Body of pancreas (tissue), 4 donors: ENCODE measurements around the gene FLII. TPM values are rescaled to one million over a fixed set of nuclear protein-coding genes. Genes with fewer than 3 reads are reported as not detected.

Experiments used
- ATAC-seq: fragments of 150-250 bp; one replicate; pipeline ENCODE4 v1.9.1; 2016
- DNase-seq, 4 donors: peaks; one replicate each; pipeline ENCODE4 v3.0.0-alpha.2; 2019
- H3K27ac ChIP-seq, 4 donors: fragments of 200-600 bp; sonication (generic); 1 replicate in 3 of 4; 2 replicates in 1 of 4; pipeline versions ENCODE4 v1.5.1 to v1.6.1; 2016 to 2019; ENCODE audit warnings: mild to moderate bottlenecking in 1 of 4, mixed read lengths in 1 of 4, moderate library complexity in 1 of 4
- H3K27me3 ChIP-seq, 2 donors: fragments of 200-600 bp; sonication (generic); one replicate each; pipeline ENCODE4 v1.6.0; 2016; ENCODE audit warnings: mild to moderate bottlenecking in 1 of 2
- H3K36me3 ChIP-seq, 2 donors: fragments of 200-600 bp; sonication (generic); replicated peaks in 1 of 2; 2 replicates each; pipeline ENCODE4 v1.5.1; 2016; ENCODE audit warnings: low read depth in 2 of 2; ENCODE audit not compliant: insufficient read depth in 1 of 2
- H3K4me1 ChIP-seq: fragments of 200-600 bp; sonication (generic); one replicate; pipeline ENCODE4 v1.6.0; 2016
- H3K4me3 ChIP-seq, 2 donors: fragments of 200-600 bp; sonication (generic); 1 replicate in 1 of 2; 2 replicates in 1 of 2; pipeline ENCODE4 v1.5.1; 2016 to 2019
- H3K9me3 ChIP-seq, 3 donors: fragments of 200-600 bp; sonication (generic); 1 replicate in 2 of 3; 2 replicates in 1 of 3; pipeline ENCODE4 v1.5.1; 2016
- POLR2A ChIP-seq, 3 donors: fragments of 450-650 bp; IDR thresholded peaks; one replicate each; pipeline ENCODE4 v1.6.1; 2016; ENCODE audit warnings: antibody characterized with exemption in 3 of 3, mild to moderate bottlenecking in 2 of 3
- WGBS, 2 donors: methylation state at CpG; one replicate each; pipeline ENCODE4 v1.1.5; 2017; 5-methylcytosine and 5-hydroxymethylcytosine counted together
- intact Hi-C: fragments of 100-400 bp; cut with DNase I; formaldehyde crosslinking; loops from one replicate; pipeline ENCODE4 v1.15.1; 2023
- total RNA-seq, 2 donors: library from RNA; depleted of rRNA; stranded (reverse); fragments of >200 nt; gene quantifications; one replicate each; pipeline ENCODE4 v1.1.0, GENCODE V29; 2016
- TF ChIP-seq, protein P1 (sequence below), 7 experiments: fragments of 450-650 bp in 4 of 7; fragments of 200-600 bp in 3 of 7; sonication (generic) in 3 of 7; IDR thresholded peaks; one replicate each; pipeline ENCODE4 v1.5.1; 2016 to 2019; ENCODE audit warnings: antibody characterized with exemption in 7 of 7

The FLII gene
- total RNA-seq, 2 donors from 2014 or later = 154 to 173 TPM

DNA sequence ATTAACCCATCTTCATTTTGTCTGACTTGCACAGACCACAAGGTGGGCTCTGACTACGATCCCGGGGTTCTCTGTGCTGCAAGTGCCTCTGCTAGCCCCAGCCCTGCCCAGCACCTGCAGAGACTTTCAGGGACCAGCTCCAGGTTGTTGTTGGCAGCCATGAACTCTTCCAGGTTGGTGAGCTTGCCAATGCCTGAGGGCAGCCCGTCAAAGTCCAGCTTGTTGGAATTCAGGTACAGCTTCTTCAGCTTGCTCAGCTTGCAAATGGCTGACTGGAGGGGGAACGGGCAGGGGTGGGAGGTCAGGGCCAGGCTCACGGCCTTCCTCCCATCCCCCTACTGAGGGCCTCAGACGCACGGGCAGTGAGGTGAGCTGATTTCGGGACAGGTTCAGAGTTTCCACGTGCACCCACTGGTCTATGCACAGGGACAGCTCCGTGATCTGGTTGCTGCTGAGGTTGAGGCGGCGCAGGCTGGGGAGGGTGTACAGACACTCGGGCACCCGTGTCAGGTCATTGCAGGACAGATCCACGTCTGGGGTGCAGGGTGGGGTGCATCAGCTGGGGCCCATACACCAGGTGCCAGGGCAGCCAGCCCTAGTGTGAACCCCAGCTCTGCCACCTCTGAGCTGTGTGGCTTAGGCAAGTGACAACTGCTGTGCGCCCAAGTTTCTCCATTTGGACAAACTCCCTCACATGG, 5.2 kb downstream of the FLII start:
- ATAC-seq (no peak), DNase-seq (no peak)
- Histone ChIP-seq H3K4me1 (peaks cover 29% of the 10 kb centered on the region), H3K27ac (no peak overlapping the region), H3K9me3 (no peaks in the 10 kb centered on the region), H3K4me3 (no peak overlapping the region), H3K36me3 (peaks cover 14 to 37% of the 10 kb centered on the region in 2 donors), H3K27me3 (no peaks in the 10 kb centered on the region)
- intact Hi-C loops = no loop called here
- no peak for TF ChIP-seq POLR2A (IDR thresholded peaks at IDR 0.05)
- 81 to 82% methylated on average over 10 to 16 of the region's 16 CpGs for WGBS, 2 donors

DNA sequence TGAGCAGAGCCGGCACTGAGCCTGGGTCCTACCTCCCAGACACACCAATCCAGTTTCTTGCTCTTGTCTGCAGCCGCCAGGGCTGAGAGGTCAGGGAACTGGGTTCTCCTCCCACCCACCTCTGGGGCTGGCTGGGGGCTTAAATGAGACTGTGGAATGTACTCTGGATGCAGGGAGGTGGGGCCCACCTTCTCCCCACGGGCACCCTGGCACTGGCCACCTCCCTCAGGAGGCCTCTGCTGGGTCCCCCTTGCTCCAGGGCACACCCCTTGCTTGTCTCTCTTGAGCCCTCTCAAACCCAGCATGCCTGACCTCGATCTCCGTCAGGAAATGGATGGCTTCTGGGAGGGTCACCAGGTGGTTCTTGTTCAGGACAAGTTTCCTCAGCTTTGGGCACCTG, 6.4 kb downstream of the FLII start:
- intact Hi-C loops = no loop called here
- TF ChIP-seq, protein P1, sequence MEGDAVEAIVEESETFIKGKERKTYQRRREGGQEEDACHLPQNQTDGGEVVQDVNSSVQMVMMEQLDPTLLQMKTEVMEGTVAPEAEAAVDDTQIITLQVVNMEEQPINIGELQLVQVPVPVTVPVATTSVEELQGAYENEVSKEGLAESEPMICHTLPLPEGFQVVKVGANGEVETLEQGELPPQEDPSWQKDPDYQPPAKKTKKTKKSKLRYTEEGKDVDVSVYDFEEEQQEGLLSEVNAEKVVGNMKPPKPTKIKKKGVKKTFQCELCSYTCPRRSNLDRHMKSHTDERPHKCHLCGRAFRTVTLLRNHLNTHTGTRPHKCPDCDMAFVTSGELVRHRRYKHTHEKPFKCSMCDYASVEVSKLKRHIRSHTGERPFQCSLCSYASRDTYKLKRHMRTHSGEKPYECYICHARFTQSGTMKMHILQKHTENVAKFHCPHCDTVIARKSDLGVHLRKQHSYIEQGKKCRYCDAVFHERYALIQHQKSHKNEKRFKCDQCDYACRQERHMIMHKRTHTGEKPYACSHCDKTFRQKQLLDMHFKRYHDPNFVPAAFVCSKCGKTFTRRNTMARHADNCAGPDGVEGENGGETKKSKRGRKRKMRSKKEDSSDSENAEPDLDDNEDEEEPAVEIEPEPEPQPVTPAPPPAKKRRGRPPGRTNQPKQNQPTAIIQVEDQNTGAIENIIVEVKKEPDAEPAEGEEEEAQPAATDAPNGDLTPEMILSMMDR (IDR thresholded peaks at IDR 0.05) = no peak
- TF ChIP-seq POLR2A (IDR thresholded peaks at IDR 0.05) = no peak
- DNase-seq = no peak
- H3K9me3 ChIP-seq = no peaks in the 10 kb centered on the region
- WGBS, 2 donors = 76% methylated on average over 5 of the region's 5 CpGs; no CpG with 5 or more reads in 1 of the 2 donors
- no peak overlapping the region for H3K4me3 ChIP-seq
- peaks cover 24% of the 10 kb centered on the region for H3K4me1 ChIP-seq
- ATAC-seq = no peak
- no peak overlapping the region for H3K27ac ChIP-seq
- H3K27me3 ChIP-seq = no peaks in the 10 kb centered on the region
- H3K36me3 ChIP-seq = peaks cover 14 to 37% of the 10 kb centered on the region in 2 donors

DNA sequence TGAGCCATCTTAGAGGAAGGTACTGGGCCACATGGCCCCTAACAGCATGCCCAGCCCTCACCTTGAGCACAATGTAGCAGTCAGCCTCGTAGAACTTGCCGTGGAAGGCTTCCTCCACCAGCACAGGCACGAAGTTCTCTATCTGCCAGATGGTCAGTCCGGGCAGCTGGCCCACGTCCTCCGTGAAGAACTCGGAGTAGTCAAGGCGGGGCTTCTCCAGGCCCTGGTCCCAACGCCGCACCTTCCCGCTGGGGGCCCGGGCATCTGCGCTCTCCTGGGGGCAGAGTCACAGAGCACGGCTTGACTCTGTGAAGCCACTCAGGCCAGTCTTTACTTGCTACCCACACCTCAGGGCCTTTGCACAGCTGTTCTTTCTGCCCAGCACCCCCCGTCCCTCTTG, 7.3 kb downstream of the FLII start:
- WGBS, 2 donors = 76 to 82% methylated on average over 5 to 15 of the region's 15 CpGs
- DNase-seq = no peak
- intact Hi-C loops = no loop called here
- Histone ChIP-seq H3K27me3 (no peaks in the 10 kb centered on the region), H3K9me3 (no peaks in the 10 kb centered on the region), H3K27ac (no peak overlapping the region), H3K36me3 (peaks cover 14 to 37% of the 10 kb centered on the region in 2 donors), H3K4me3 (no peak overlapping the region), H3K4me1 (peaks cover 15% of the 10 kb centered on the region)
- ATAC-seq = no peak
- TF ChIP-seq, protein P1 (IDR thresholded peaks at IDR 0.05) = no peak
- TF ChIP-seq POLR2A (IDR thresholded peaks at IDR 0.05) = no peak

DNA sequence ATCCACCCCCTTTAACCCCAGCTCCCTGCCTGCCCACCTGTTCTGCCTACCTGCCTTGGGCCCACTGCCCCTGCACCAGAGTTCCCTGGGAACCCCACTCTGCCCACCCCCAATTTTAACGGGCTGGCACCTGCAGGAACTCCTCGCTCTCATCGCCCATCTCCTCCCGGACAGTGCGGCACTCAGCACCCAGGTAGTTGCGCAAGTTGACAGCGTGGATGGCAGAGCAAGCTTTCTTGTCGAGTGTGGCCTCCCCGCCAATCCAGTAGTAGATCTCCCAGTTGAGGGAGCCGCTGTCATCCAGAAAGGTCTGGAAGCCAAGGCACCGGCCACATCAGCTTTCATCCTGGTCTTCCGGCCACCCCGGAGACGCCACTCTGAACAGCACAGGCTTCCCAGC, 7.8 kb downstream of the FLII start:
- Histone ChIP-seq H3K27ac (no peak overlapping the region), H3K36me3 (peaks cover 14 to 39% of the 10 kb centered on the region in 2 donors), H3K9me3 (no peaks in the 10 kb centered on the region), H3K4me1 (peaks cover 12% of the 10 kb centered on the region), H3K4me3 (no peak overlapping the region), H3K27me3 (no peaks in the 10 kb centered on the region)
- TF ChIP-seq, protein P1 (IDR thresholded peaks at IDR 0.05) = no peak
- no peak for TF ChIP-seq POLR2A (IDR thresholded peaks at IDR 0.05)
- 85 to 94% methylated on average over 13 to 14 of the region's 14 CpGs for WGBS, 2 donors
- intact Hi-C loops = no loop called here
- ATAC-seq (no peak), DNase-seq (no peak)

DNA sequence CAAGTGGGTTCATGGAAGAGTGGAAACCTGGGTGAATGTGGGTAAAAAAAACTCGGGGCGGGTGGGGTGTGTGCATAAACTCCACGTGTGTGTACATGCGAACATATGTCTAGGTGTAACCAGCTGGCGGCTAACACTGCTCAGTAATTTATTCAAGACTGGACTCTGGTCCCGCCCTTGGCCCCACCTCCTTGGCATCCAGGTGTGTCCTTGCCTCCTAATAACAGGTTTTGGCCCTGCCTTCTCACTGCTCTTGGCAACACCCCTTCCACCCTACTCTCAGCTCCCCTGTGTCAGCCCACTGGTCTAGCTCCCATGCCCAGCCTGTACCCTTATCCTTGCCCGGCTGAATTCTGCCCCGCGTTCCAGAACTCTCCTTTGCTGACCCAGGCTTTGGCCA, 8.3 kb downstream of the FLII start:
- Histone ChIP-seq H3K4me1 (peaks cover 12% of the 10 kb centered on the region), H3K27ac (no peak overlapping the region), H3K9me3 (no peaks in the 10 kb centered on the region), H3K36me3 (peaks cover 14 to 43% of the 10 kb centered on the region in 2 donors), H3K4me3 (no peak overlapping the region), H3K27me3 (no peaks in the 10 kb centered on the region)
- WGBS, 2 donors = 51 to 52% methylated on average over 9 of the region's 9 CpGs
- DNase-seq (peak; percentile 73 to 91 (median 85)), ATAC-seq (peak; percentile 59)
- no peak for TF ChIP-seq POLR2A (IDR thresholded peaks at IDR 0.05)
- TF ChIP-seq, protein P1 (IDR thresholded peaks at IDR 0.05) = no peak
- intact Hi-C loops = no loop called here
